ENCODE results near the gene PARP8. TPM values are rescaled to one million over a fixed set of nuclear protein-coding genes. Genes with fewer than 3 reads are reported as not detected.
A peak's percentile ranks its signal among the peaks of the same experiment; 100 is the strongest.

Gene PARP8
- total and polyA plus RNA-seq, 9 of the 15 experiments (the other 6 are each of a cell fraction or from before 2014, with no cell fraction given) = 0.03 to 0.31 TPM; not detected in 7

- in situ Hi-C loops (cut with MboI) = no loop called here
- DNase-seq (ENCODE audit: extremely low read depth in 1 of 4, low spot score in 3 of 4) = no peak
- Histone ChIP-seq H3K79me2 (ENCODE audit: control insufficient read depth, insufficient read depth, low read length) (no peaks in the 10 kb centered on the region), H3K4me3 (no peak overlapping the region), H3K36me3 (ENCODE audit: control insufficient read depth, insufficient read depth, low read length) (no peaks in the 10 kb centered on the region), H4K20me1 (replicated peaks; ENCODE audit: control insufficient read depth, insufficient read depth, low read length) (no peaks in the 10 kb centered on the region), H3K9ac (ENCODE audit: insufficient read depth in 1 of 2, low read depth in 2 of 2, low read length in 2 of 2) (no peak overlapping the region), H3K9me1 (ENCODE audit: control insufficient read depth, insufficient read depth, low read length) (no peaks in the 10 kb centered on the region), H3K4me2 (ENCODE audit: insufficient read depth, low read length) (no peak overlapping the region), H3K27ac (ENCODE audit: extremely low read depth, low read depth, low read length) (no peak overlapping the region), H3K27me3 (ENCODE audit: control insufficient read depth in 2 of 2, insufficient read depth in 2 of 2, low read length in 2 of 2) (no peaks in the 10 kb centered on the region), H3K4me1 (replicated peaks in 1 of 2; ENCODE audit: control insufficient read depth in 2 of 2, insufficient read depth in 2 of 2, low read length in 2 of 2) (no peaks in the 10 kb centered on the region), H2AFZ (ENCODE audit: low read depth, low read length) (no peak overlapping the region), H3K9me3 (replicated peaks; ENCODE audit: control insufficient read depth, insufficient read depth, low read depth, low read length) (no peaks in the 10 kb centered on the region)
- BruUV-seq (replicated peaks) = no TSS peak
- no peak for ATAC-seq
- TF ChIP-seq POLR2AphosphoS2 (IDR thresholded peaks at IDR 0.05; ENCODE audit: low read length) = no peak
- no peak for TF ChIP-seq MAFG (tag; conservative IDR thresholded peaks at IDR 0.05)
- TF ChIP-seq ZFP30 (CRISPR knock-in tag; IDR thresholded peaks at IDR 0.05; ENCODE audit: borderline replicate concordance) = no peak
- no peak for TF ChIP-seq RFX5 (IDR thresholded peaks at IDR 0.05; ENCODE audit: low read depth, low read length)
- TF ChIP-seq TARDBP (IDR thresholded peaks at IDR 0.05) = no peak
- no peak for TF ChIP-seq NFIC (IDR thresholded peaks at IDR 0.05)
- FAIRE-seq = no peak
- ChIA-PET CTCF (ENCODE audit: low intra/inter-chr PET ratio) (no interaction called here), POLR2A (no interaction called here)
- intact Hi-C loops (cut with micrococcal nuclease) = no loop called here
- WGBS (ENCODE audit: insufficient coverage, low coverage, missing lambda C conversion rate) = 0% methylated on average over 2 of the region's 2 CpGs
Measured at GRCh38 chr5:50710838-50711237, 44.4 kb downstream of the PARP8 start.

- no peak for TF ChIP-seq PREB (CRISPR knock-in tag; IDR thresholded peaks at IDR 0.05)
- no peak for TF ChIP-seq ZNF586 (CRISPR knock-in tag; conservative IDR thresholded peaks at IDR 0.05)
- TF ChIP-seq TFE3 (CRISPR knock-in tag; IDR thresholded peaks at IDR 0.05) = peak; percentile 88
- TF ChIP-seq STAG1 (CRISPR knock-in tag; IDR thresholded peaks at IDR 0.05; ENCODE audit: borderline replicate concordance) = no peak
- no peak for TF ChIP-seq PRMT5 (CRISPR knock-in tag; IDR thresholded peaks at IDR 0.05)
- no peak for TF ChIP-seq TCFL5 (CRISPR knock-in tag; conservative IDR thresholded peaks at IDR 0.05)
- no peak for TF ChIP-seq TEAD4 (IDR thresholded peaks at IDR 0.05; ENCODE audit: low read length)
- TF ChIP-seq TEAD4 (CRISPR knock-in tag; IDR thresholded peaks at IDR 0.05; ENCODE audit: borderline replicate concordance) = no peak
- no peaks in the 10 kb centered on the region for H3K27me3 ChIP-seq (ENCODE audit: control insufficient read depth in 2 of 2, insufficient read depth in 2 of 2, low read length in 2 of 2)
- H4K20me1 ChIP-seq (replicated peaks; ENCODE audit: control insufficient read depth, insufficient read depth, low read length) = no peaks in the 10 kb centered on the region
- ChIA-PET POLR2A (no interaction called here), CTCF (ENCODE audit: low intra/inter-chr PET ratio) (no interaction called here)
- no peak for ATAC-seq
- in situ Hi-C loops (cut with MboI) (no loop called here), intact Hi-C loops (cut with micrococcal nuclease) (no loop called here)
- no peaks in the 10 kb centered on the region for H3K9me1 ChIP-seq (ENCODE audit: control insufficient read depth, insufficient read depth, low read length)
- H3K9me3 ChIP-seq (replicated peaks; ENCODE audit: control insufficient read depth, insufficient read depth, low read depth, low read length) = no peaks in the 10 kb centered on the region
- no peak for FAIRE-seq
- no peak overlapping the region for H3K9ac ChIP-seq (ENCODE audit: insufficient read depth in 1 of 2, low read depth in 2 of 2, low read length in 2 of 2)
- 0% methylated on average over 2 of the region's 2 CpGs for WGBS (ENCODE audit: insufficient coverage, low coverage, missing lambda C conversion rate)
- no peaks in the 10 kb centered on the region for H3K4me1 ChIP-seq (replicated peaks in 1 of 2; ENCODE audit: control insufficient read depth in 2 of 2, insufficient read depth in 2 of 2, low read length in 2 of 2)
- H3K4me3 ChIP-seq = no peak overlapping the region
- H3K27ac ChIP-seq (ENCODE audit: extremely low read depth, low read depth, low read length) = no peak overlapping the region
- H3K79me2 ChIP-seq (ENCODE audit: control insufficient read depth, insufficient read depth, low read length) = no peaks in the 10 kb centered on the region
- no peak overlapping the region for H3K4me2 ChIP-seq (ENCODE audit: insufficient read depth, low read length)
- no TSS peak for BruUV-seq (replicated peaks)
- H3K36me3 ChIP-seq (ENCODE audit: control insufficient read depth, insufficient read depth, low read length) = no peaks in the 10 kb centered on the region
- DNase-seq (ENCODE audit: extremely low read depth in 1 of 4, low spot score in 3 of 4) = no peak
- H2AFZ ChIP-seq (ENCODE audit: low read depth, low read length) = no peak overlapping the region
Measured at GRCh38 chr5:50711280-50711679, 44.8 kb downstream of the PARP8 start.
